GM19239 (cell line): ENCODE measurements around the gene UBXN7.
"Not testable (repeated sequence)": the region's sequence is repeated elsewhere in the genome, so short reads cannot be mapped to it uniquely, and the experiment has no call there.

Experiments
- DNase-seq: peaks from one replicate; pipeline ENCODE4 v3.0.0; 2011; ENCODE audit warnings: low spot score; ENCODE audit not compliant: insufficient read length
- FAIRE-seq: peaks from 2 replicates; lab custom pipeline; 2011; peaks lifted over from hg19 to GRCh38; lab: Jason Lieb, UNC

UBXN7 gene

DNA sequence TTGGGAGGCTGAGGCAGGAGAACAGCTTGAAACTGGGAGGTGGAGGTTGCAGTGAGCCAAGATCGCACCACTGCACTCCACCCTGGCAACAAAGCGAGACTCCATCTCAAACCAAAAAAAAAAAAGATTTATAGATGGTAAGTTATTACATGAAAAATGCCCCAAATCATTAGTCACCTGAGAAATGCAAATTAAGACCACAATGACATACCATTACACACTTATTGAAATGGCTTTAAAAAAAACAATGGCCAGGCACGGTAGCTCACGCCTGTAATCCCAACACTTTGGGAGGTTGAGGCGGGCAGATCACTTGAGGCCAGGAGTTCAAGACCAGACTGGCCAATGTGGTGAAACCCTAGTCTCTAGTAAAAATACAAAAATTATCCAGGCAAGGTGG is 10.6 kb downstream of the UBXN7 start:
- not testable (repeated sequence) for FAIRE-seq, DNase-seq

DNA sequence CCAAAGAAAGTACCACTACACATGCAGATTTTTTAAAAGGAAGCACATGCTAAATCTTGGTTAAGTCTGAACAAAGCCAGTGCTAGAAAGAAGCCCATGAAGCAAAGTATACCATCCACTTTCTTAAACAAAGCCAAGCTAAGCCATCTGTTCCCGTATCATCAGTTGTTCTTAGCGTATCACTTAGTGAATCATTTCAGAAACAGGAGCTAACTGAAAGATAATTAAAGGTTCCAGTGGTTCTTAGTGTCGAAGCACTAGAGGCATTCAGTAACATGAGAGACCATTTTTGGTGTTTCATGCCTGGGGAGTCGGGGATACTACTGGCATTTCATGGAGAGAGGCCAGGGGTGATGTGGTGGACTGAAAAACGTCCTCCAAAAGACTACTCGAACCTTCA is 12.8 kb downstream of the UBXN7 start:
- FAIRE-seq = no peak

GRCh38 chr3:196418601-196419000 is 13.6 kb downstream of the UBXN7 start:
- DNase-seq = no peak

More for the DNA sequence above, 12.8 kb downstream of the UBXN7 start:
- no peak for DNase-seq

DNA sequence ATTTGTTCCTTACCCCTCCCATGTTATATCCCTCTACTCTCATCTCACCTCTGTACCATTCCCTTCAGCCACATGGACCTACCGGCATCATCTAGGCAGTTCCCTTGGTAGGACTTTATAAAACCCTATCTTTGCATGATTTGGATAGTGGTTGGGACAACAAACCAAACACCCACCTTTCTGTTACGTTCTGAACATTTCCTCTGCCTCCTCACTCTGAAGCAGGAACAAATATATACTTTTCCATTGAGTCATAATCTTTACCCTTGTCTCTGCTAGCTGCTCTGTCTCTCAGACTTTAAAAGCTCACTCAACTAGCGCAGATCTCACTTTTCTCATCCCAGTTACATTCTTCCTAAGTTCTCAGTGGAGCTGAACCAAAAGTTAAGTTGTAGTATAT is 17.8 kb downstream of the UBXN7 start:
- no peak for FAIRE-seq
- DNase-seq = no peak

More at GRCh38 chr3:196418601-196419000, 13.6 kb downstream of the UBXN7 start:
- no peak for FAIRE-seq

- DNase-seq (no peak), FAIRE-seq (peak; percentile 78)
Measured at GRCh38 chr3:196412704-196413103, 19.5 kb downstream of the UBXN7 start.

- no peak for FAIRE-seq
- DNase-seq = no peak
Measured at GRCh38 chr3:196409409-196409808, 22.8 kb downstream of the UBXN7 start.

DNA sequence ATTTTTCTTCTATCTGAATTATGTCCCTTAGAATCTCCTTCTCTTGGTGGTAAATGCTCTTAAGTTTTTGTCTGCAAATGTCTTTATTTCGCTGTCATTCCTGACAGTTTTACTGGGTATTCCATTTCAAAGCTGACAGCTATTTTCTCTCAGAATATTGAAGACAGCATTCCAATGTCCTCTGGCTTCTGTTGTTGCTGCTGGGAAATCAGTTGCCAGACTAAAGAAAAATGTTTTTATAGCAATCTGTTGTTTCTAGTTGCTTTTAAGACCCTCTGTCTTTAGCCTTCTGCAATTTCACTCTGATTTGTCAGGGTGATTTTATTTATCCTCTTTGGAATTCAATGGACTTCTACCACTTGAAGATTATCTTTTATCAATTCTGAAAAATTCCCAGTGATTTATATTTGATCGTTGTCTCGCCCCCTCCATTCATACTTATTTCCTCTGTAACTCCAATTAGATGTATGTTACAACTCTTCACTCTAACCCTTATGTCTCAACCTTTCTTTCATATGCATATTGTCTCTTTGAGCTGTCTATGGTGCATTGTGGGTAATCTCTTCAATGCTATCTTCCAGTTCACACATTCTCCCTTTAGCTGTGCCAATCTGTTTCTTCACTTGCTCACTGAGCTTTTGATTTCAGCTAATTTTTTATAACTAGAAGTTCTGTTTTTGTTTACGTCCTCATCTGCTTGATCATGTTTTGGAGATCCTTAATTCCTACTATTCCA is 23.5 kb downstream of the UBXN7 start:
- FAIRE-seq (no peak), DNase-seq (no peak)

- no peak for FAIRE-seq
- DNase-seq = no peak
Measured at GRCh38 chr3:196406811-196407470, 25.3 kb downstream of the UBXN7 start.

- FAIRE-seq (no peak), DNase-seq (no peak)
Measured at GRCh38 chr3:196400331-196400730, 31.9 kb downstream of the UBXN7 start.

GRCh38 chr3:196399485-196399945 is 32.7 kb downstream of the UBXN7 start:
- DNase-seq (no peak), FAIRE-seq (no peak)

DNA sequence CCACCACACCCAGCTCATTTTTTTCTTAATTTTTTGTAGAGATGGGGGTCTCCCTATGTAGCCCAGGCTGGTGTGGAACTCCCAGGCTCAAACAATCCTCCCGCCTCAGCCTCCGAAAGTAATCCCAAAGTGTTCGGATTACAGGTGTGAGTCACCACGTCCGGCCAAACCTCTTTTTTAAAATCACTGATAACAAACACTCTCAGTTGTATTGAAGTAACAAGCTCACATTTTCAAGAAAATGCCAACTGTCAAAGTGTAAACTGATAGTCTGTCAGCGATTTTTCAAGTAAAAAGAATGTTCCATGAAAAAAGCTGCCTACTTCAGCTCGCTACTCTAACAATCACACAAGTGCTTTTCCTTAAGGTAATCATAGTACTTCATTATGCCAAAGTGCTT is 33.4 kb downstream of the UBXN7 start:
- FAIRE-seq = no peak
- no peak for DNase-seq

GRCh38 chr3:196397941-196398340 is 34.3 kb downstream of the UBXN7 start:
- FAIRE-seq (no peak), DNase-seq (no peak)

- DNase-seq (no peak), FAIRE-seq (no peak)
Measured at GRCh38 chr3:196390116-196390515, 42.1 kb downstream of the UBXN7 start.

- FAIRE-seq = no peak
- DNase-seq = no peak
Measured at GRCh38 chr3:196388956-196389355, 43.3 kb downstream of the UBXN7 start.

DNA sequence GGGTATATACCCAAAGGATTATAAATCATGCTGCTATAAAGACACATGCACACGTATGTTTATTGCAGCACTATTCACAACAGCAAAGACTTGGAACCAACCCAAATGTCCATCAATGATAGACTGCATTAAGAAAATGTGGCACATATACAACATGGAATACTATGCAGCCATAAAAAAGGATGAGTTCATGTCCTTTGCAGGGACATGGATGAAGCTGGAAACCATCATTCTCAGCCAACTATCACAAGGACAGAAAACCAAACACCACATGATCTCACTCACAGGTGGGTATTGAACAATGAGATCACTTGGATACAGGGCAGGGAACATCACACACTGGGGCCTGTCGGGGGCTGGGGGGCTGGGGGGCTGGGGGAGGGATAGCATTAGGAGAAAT is 44.3 kb downstream of the UBXN7 start:
- not testable (repeated sequence) for DNase-seq, FAIRE-seq

DNA sequence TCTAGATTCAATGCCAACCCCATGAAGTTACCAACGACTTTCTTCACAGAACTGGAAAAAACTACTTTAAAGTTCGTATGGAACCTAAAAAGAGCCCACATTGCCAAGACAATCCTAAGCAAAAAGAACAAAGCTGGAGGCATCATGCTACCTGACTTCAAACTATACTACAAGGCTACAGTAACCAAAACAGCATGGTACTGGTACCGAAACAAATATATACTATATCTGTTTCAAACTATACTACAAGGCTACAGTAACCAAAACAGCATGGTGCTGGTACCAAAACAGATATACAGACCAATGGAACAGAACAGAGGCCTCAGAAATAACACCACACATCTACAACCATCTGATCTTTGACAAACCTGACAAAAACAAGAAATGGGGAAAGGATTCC is 45.4 kb downstream of the UBXN7 start:
- not testable (repeated sequence) for FAIRE-seq, DNase-seq

GRCh38 chr3:196386034-196386433 is 46.2 kb downstream of the UBXN7 start:
- not testable (repeated sequence) for DNase-seq, FAIRE-seq

- not testable (repeated sequence) for DNase-seq, FAIRE-seq
Measured at GRCh38 chr3:196385446-196385845, 46.8 kb downstream of the UBXN7 start.

DNA sequence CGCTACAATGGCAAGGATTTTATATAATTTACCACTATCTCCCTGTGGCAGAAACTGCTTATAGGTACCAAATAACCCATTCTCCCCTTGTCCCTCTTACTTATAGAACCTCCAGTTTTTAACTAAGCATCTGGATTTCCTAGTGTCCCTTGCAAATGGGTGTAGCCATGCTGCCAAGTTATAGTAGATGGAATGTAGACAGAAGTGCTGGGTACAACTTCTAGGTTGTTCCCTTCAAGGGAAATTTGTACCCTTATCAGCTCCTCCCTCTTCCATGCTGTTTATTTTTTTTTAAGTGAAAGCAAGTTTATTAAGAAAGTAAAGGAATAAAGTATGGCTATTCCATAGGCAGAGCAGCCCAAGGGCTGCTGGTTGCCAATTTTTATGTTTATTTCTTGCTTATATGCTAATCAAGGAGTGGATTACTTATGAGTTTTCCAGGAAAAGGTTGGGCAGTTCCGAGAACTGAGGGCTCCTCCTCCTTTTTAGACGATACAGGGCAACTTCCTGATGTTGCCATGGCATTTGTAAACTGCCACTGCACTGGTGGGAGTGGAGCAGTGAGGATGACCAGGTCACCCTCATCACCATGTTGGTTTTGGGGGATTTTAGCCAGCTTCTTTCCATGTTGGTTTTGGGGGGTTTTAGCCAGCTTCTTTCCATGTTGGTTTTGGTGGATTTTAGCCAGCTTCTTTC is 53.9 kb downstream of the UBXN7 start:
- DNase-seq (no peak), FAIRE-seq (no peak)

GRCh38 chr3:196377321-196377720 is 54.9 kb downstream of the UBXN7 start:
- FAIRE-seq (no peak), DNase-seq (no peak)

DNA sequence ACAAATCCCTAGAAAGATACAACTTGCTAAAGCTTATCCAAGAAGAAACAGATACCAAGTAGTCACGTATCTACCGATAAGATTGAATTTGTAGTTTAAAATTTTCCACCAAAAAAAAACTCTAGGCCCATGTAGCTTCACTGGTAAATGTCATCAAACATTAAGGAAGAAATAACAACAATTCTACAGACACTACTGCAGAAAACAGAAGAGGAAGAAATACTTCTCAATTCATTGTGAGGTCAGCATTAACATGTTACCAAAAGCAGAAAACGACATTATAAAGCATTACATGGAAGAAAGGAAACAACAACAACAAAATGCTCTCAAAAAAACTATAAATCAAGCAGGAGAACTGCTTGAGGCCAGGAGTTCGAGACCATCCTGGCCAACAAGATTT is 66.5 kb downstream of the UBXN7 start:
- FAIRE-seq = peak; percentile 57
- no peak for DNase-seq
